HG02763 (cell line): ENCODE data around the gene ATG16L2.

Source experiments
- ATAC-seq: cut with Tn5 transposase; IDR thresholded peaks from one replicate; pipeline ENCODE4 v1.9.1; 2021; ENCODE audit warnings: mild to moderate bottlenecking, moderate library complexity; ENCODE audit not compliant: unreplicated experiment

The ATG16L2 gene

GRCh38 chr11:72871119-72871518, 56.9 kb downstream of the ATG16L2 start:
- ATAC-seq, result no peak

GRCh38 chr11:72872012-72872411, 57.8 kb downstream of the ATG16L2 start:
- no peak for ATAC-seq

DNA sequence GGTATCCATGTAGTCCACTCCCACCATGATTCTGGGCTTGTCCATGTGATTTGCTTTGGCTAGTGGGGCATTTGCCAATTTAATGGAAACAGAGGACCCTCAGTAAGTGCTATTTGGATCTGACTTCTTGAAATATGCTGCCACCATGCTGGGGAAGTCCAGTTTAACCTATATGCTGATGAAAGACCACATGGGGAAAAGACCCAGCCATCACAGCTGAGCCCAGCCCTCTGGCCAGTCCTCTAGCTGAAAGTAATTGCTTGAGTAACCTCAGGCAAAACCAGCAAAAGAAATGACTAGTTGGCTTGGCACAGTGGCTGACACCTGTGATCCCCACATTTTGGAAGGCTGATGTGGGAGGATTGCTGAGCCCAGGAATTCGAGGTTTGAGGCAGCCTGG, 61.5 kb downstream of the ATG16L2 start:
- ATAC-seq, result no peak

DNA sequence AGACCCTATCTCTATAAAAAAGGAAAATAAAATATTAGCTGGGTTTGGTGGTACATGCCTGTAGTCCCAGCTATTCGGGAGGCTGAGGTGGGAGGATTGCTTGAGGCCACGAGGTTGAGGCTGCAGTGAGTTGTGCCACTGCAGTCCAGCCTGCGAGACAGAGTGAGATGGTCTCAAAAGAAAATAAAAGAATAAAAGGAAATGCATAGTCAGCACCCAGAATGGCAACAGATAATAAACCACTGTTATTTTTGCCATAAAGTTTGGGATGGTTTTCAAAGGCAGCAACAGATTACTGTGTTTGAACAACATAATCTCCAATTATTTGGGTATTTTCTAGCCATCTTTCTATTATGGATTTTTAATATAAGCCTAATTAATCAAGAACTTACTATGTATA, 61.9 kb downstream of the ATG16L2 start:
- no peak for ATAC-seq
